Measurements from ENCODE around the gene BID.

- TF ChIP-seq CTCF (IDR thresholded peaks at IDR 0.05; ENCODE audit: low read length) (no peak), EZH2 (IDR thresholded peaks at IDR 0.05; ENCODE audit: borderline replicate concordance, low read length) (no peak)
Observed at GRCh38 chr22:17694193-17694592, 80.1 kb downstream of the BID start.
